ENCODE data around the gene TMEM145. TPM values are rescaled to one million over a fixed set of nuclear protein-coding genes. Genes with fewer than 3 reads are reported as not detected.
A peak's percentile ranks its signal among the peaks of the same experiment; 100 is the strongest.
"Not testable (repeated sequence)": the region's sequence is repeated elsewhere in the genome, so short reads cannot be mapped to it uniquely, and the experiment has no call there.

TMEM145 gene
- total and polyA plus RNA-seq, 4 experiments from 2014 or later, result not detected

DNA sequence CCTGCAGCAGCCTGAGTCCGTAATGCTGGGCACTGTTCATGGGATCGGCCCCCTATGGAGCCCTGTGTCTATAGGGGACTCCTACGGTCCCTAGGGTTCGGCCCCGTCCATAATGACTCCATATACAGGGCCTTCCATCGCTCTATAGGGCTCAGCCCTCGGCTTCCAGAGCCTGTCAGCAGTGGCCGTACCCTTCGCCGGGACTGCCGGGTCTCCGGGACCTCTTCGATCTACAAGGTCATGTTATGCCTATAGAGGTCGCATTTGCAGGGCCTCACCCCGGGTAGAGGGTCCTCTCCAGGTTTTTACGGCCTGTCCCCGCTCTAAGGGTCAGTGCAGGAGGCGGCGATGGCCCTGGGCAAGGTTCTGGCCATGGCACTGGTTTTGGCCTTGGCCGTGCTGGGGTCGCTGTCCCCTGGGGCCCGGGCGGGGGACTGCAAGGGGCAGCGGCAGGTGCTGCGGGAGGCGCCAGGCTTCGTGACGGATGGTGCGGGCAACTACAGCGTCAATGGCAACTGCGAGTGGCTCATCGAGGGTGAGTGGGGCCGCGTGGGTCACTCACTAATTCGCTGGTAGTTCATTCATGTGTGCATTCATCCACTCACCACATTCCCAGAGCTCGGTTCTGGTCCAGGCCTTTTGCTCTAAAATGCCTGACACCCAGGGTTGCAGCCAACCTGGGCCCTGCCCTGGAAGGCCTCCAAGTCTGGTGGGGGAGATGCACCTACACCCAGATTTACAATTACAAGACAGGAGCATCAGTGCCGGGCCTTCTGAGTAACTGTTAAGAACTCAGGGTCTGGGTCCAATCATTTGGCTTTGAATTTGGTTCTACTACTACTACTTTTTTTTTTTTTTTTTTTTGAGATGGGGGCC is 13.0 kb downstream of the TMEM145 start:
- Mint-ChIP-seq H3K4me3 (peak overlapping the region; percentile 89 to 95 (median 92)), H3K27ac (peak overlapping the region; percentile 85 to 90 (median 89)), H3K4me1 (peaks cover 7 to 31% (median 20%) of the 10 kb centered on the region in 4 donors), H3K36me3 (peaks cover 0 to 7% of the 10 kb centered on the region in 2 donors), H3K27me3 (peaks cover 5 to 12% of the 10 kb centered on the region in 2 donors), H3K9me3 (no peaks in the 10 kb centered on the region)
- CTCF ChIA-PET (ENCODE audit: partially characterized antibody), result no interaction called here
- H3K4me3 ChIP-seq (ENCODE audit: low read length in 2 of 2), result peak overlapping the region; percentile 66 to 90
- H3K9me3 ChIP-seq (ENCODE audit: control insufficient read depth in 1 of 2, low read length in 2 of 2), result no peaks in the 10 kb centered on the region
- peak in 2 of 5 donors; percentile 32 to 53 for DNase-seq
- H3K27me3 ChIP-seq (ENCODE audit: insufficient read depth, low read length), result no peaks in the 10 kb centered on the region
- H3K36me3 ChIP-seq (ENCODE audit: insufficient read depth, low read length), result no peaks in the 10 kb centered on the region
- POLR2A ChIA-PET (ENCODE audit: partially characterized antibody), result interaction anchor here (0.7 kb wide), 1 partner anchor 82 kb away, joined by 3 read pairs; no protein-coding TSS in a partner anchor
- intact Hi-C loops (cut with micrococcal nuclease), result loop anchor here (1.0 to 2.0 kb wide), 11 partner anchors 24 to 250 kb away; partner anchors contain the start of genes ERF, GSK3A, PAFAH1B3 and POU2F2
- peaks cover 19% of the 10 kb centered on the region for H3K4me1 ChIP-seq (ENCODE audit: insufficient read depth, low read length)
- H3K27ac ChIP-seq (ENCODE audit: low read depth, low read length), result peak overlapping the region; percentile 81

DNA sequence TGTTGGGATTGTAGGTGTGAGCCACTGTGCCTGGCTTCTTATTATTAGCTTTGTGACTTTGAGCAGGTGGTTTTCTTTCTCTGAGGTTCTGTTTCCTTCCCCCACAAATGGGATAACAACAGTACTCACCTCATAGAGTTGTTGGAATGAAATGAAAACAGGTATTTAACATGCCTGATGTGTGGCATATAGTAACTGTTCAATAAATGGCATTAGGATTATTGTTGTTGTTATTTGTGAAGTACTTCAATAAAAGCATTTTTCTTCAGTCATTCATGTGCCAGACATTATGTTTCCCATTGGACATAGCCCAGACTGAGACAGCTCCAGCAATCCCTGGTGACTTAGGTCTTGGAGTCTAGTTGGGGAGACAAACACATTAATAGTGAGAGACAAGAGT is 13.9 kb downstream of the TMEM145 start:
- H3K27ac Mint-ChIP-seq, result peak overlapping the region in 1 of 7 donors; percentile 38
- POLR2A ChIA-PET (ENCODE audit: partially characterized antibody), result interaction anchor here (0.7 kb wide), 1 partner anchor 83 kb away, joined by 3 read pairs; no protein-coding TSS in a partner anchor
- CTCF ChIA-PET (ENCODE audit: partially characterized antibody), result interaction anchor here (1.5 kb wide), 1 partner anchor 112 kb away, joined by 5 read pairs; no protein-coding TSS in a partner anchor

DNA sequence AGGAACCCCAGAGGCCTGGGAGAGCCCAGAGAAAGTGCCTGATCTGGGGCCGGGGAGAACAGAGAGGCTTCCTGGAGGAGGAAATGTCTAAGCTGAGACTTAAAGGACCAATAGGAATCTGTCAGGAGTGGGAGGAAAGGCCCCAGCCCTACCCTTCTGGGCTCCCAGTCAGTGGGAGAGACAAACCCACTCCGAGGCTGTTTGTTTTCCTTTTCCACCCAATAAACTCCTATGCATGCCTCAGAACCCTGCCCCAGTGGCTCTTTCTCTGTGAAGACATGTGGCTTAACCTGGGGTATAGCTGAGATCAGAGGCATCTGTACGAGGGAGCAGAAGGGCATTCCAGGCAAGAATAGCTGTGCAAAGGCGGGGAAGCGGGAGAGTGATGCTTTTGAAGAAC is 14.3 kb downstream of the TMEM145 start:
- ChIA-PET CTCF (ENCODE audit: partially characterized antibody) (interaction anchor here (1.5 kb wide), 1 partner anchor 111 kb away, joined by 5 read pairs; no protein-coding TSS in a partner anchor), POLR2A (ENCODE audit: partially characterized antibody) (no interaction called here)
- intact Hi-C loops (cut with micrococcal nuclease), result no loop called here
- no peaks in the 10 kb centered on the region for H3K27me3 ChIP-seq (ENCODE audit: insufficient read depth, low read length)
- Mint-ChIP-seq H3K4me3 (peak overlapping the region in 3 of 8 donors; percentile 26 to 92 (median 69)), H3K27ac (no peak overlapping the region), H3K27me3 (peaks cover 5 to 9% of the 10 kb centered on the region in 2 donors), H3K4me1 (peaks cover 7 to 31% (median 20%) of the 10 kb centered on the region in 4 donors), H3K36me3 (peaks cover 0 to 7% of the 10 kb centered on the region in 2 donors), H3K9me3 (no peaks in the 10 kb centered on the region)
- peaks cover 19% of the 10 kb centered on the region for H3K4me1 ChIP-seq (ENCODE audit: insufficient read depth, low read length)
- no peaks in the 10 kb centered on the region for H3K9me3 ChIP-seq (ENCODE audit: control insufficient read depth in 1 of 2, low read length in 2 of 2)
- H3K27ac ChIP-seq (ENCODE audit: low read depth, low read length), result no peak overlapping the region
- no peaks in the 10 kb centered on the region for H3K36me3 ChIP-seq (ENCODE audit: insufficient read depth, low read length)
- DNase-seq, result no peak
- H3K4me3 ChIP-seq (ENCODE audit: low read length in 2 of 2), result no peak overlapping the region

More for the DNA sequence above, 13.9 kb downstream of the TMEM145 start:
- Histone ChIP-seq H3K4me3 (ENCODE audit: low read length in 2 of 2) (no peak overlapping the region), H3K9me3 (ENCODE audit: control insufficient read depth in 1 of 2, low read length in 2 of 2) (no peaks in the 10 kb centered on the region), H3K4me1 (ENCODE audit: insufficient read depth, low read length) (peaks cover 19% of the 10 kb centered on the region), H3K36me3 (ENCODE audit: insufficient read depth, low read length) (no peaks in the 10 kb centered on the region), H3K27me3 (ENCODE audit: insufficient read depth, low read length) (no peaks in the 10 kb centered on the region), H3K27ac (ENCODE audit: low read depth, low read length) (no peak overlapping the region)
- Mint-ChIP-seq H3K4me1 (peaks cover 7 to 31% (median 20%) of the 10 kb centered on the region in 4 donors), H3K4me3 (peak overlapping the region; percentile 51 to 94 (median 79)), H3K36me3 (peaks cover 0 to 7% of the 10 kb centered on the region in 2 donors), H3K9me3 (no peaks in the 10 kb centered on the region), H3K27me3 (peaks cover 5 to 12% of the 10 kb centered on the region in 2 donors)
- intact Hi-C loops (cut with micrococcal nuclease), result no loop called here
- DNase-seq, result no peak

- CTCF ChIA-PET (ENCODE audit: partially characterized antibody), result interaction anchor here (1.5 kb wide), 1 partner anchor 111 kb away, joined by 5 read pairs; no protein-coding TSS in a partner anchor
- Histone ChIP-seq H3K36me3 (ENCODE audit: insufficient read depth, low read length) (no peaks in the 10 kb centered on the region), H3K27ac (ENCODE audit: low read depth, low read length) (no peak overlapping the region), H3K4me3 (ENCODE audit: low read length in 2 of 2) (no peak overlapping the region), H3K9me3 (ENCODE audit: control insufficient read depth in 1 of 2, low read length in 2 of 2) (no peaks in the 10 kb centered on the region), H3K4me1 (ENCODE audit: insufficient read depth, low read length) (peaks cover 19% of the 10 kb centered on the region), H3K27me3 (ENCODE audit: insufficient read depth, low read length) (no peaks in the 10 kb centered on the region)
- peaks cover 7 to 30% (median 20%) of the 10 kb centered on the region in 4 donors for H3K4me1 Mint-ChIP-seq
- POLR2A ChIA-PET (ENCODE audit: partially characterized antibody), result no interaction called here
- intact Hi-C loops (cut with micrococcal nuclease), result no loop called here
- peaks cover 0 to 7% of the 10 kb centered on the region in 2 donors for H3K36me3 Mint-ChIP-seq
- H3K4me3 Mint-ChIP-seq, result peak overlapping the region in 1 of 8 donors; percentile 17
- no peaks in the 10 kb centered on the region for H3K9me3 Mint-ChIP-seq
- H3K27me3 Mint-ChIP-seq, result peaks cover 5 to 8% of the 10 kb centered on the region in 2 donors
- peak overlapping the region in 1 of 7 donors; percentile 55 for H3K27ac Mint-ChIP-seq
- DNase-seq, result no peak
Measured at GRCh38 chr19:42328106-42328505, 15.0 kb downstream of the TMEM145 start.

- H3K36me3 Mint-ChIP-seq, result peaks cover 0 to 7% of the 10 kb centered on the region in 2 donors
- H3K4me1 Mint-ChIP-seq, result peaks cover 7 to 28% (median 18%) of the 10 kb centered on the region in 4 donors
- peaks cover 5 to 6% of the 10 kb centered on the region in 2 donors for H3K27me3 Mint-ChIP-seq
- no peaks in the 10 kb centered on the region for H3K27me3 ChIP-seq (ENCODE audit: insufficient read depth, low read length)
- no peak overlapping the region for H3K4me3 Mint-ChIP-seq
- intact Hi-C loops (cut with micrococcal nuclease), result no loop called here
- peaks cover 19% of the 10 kb centered on the region for H3K4me1 ChIP-seq (ENCODE audit: insufficient read depth, low read length)
- H3K9me3 Mint-ChIP-seq, result no peaks in the 10 kb centered on the region
- peak overlapping the region in 1 of 7 donors; percentile 24 for H3K27ac Mint-ChIP-seq
- no peak for DNase-seq
- ChIA-PET CTCF (ENCODE audit: partially characterized antibody) (no interaction called here), POLR2A (ENCODE audit: partially characterized antibody) (no interaction called here)
- H3K27ac ChIP-seq (ENCODE audit: low read depth, low read length), result no peak overlapping the region
- H3K9me3 ChIP-seq (ENCODE audit: control insufficient read depth in 1 of 2, low read length in 2 of 2), result no peaks in the 10 kb centered on the region
- no peaks in the 10 kb centered on the region for H3K36me3 ChIP-seq (ENCODE audit: insufficient read depth, low read length)
- no peak overlapping the region for H3K4me3 ChIP-seq (ENCODE audit: low read length in 2 of 2)
Measured at GRCh38 chr19:42328854-42329253, 15.7 kb downstream of the TMEM145 start.

DNA sequence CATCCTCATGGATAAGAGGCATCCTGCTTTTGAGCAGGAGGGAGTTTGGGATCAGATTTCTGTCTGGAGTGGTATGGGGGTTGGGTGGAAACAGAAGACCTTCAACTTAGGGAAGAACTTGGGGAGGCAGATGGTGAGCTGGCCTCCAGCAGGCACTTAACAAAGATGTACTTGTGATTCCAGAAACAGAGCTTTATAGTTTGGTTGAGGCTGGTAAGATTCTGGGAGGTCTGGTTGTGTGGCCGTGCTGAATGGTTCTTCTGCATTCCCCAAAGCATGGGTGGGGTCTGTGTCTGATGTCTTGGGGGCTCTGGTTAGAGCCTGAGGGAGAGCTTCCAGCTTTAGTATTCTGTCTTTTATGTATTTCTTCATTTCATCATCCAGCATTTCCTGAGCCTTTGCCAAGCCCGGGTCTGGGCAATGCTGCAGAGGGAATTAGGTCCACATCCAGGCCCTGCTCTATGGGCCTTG is 17.2 kb downstream of the TMEM145 start:
- H3K27me3 Mint-ChIP-seq, result peaks cover 0 to under 1% of the 10 kb centered on the region in 2 donors
- no peaks in the 10 kb centered on the region for H3K36me3 ChIP-seq (ENCODE audit: insufficient read depth, low read length)
- H3K36me3 Mint-ChIP-seq, result peaks cover 0 to 5% of the 10 kb centered on the region in 2 donors
- no peak overlapping the region for H3K27ac ChIP-seq (ENCODE audit: low read depth, low read length)
- ChIA-PET CTCF (ENCODE audit: partially characterized antibody) (interaction anchor here (1.3 to 2.2 kb wide), 3 partner anchors 34 to 153 kb away, joined by 3 to 7 read pairs (median 3); no protein-coding TSS in a partner anchor), POLR2A (ENCODE audit: partially characterized antibody) (interaction anchor here (0.7 kb wide), 1 partner anchor 16 kb away, joined by 3 read pairs; no protein-coding TSS in a partner anchor)
- peak overlapping the region in 2 of 7 donors; percentile 20 to 46 for H3K27ac Mint-ChIP-seq
- intact Hi-C loops (cut with micrococcal nuclease), result no loop called here
- DNase-seq, result no peak
- H3K4me1 Mint-ChIP-seq, result peaks cover 2 to 21% (median 12%) of the 10 kb centered on the region in 4 donors
- H3K9me3 Mint-ChIP-seq, result no peaks in the 10 kb centered on the region
- no peaks in the 10 kb centered on the region for H3K9me3 ChIP-seq (ENCODE audit: control insufficient read depth in 1 of 2, low read length in 2 of 2)
- no peaks in the 10 kb centered on the region for H3K27me3 ChIP-seq (ENCODE audit: insufficient read depth, low read length)
- H3K4me3 Mint-ChIP-seq, result no peak overlapping the region
- peaks cover 12% of the 10 kb centered on the region for H3K4me1 ChIP-seq (ENCODE audit: insufficient read depth, low read length)
- no peak overlapping the region for H3K4me3 ChIP-seq (ENCODE audit: low read length in 2 of 2)

DNA sequence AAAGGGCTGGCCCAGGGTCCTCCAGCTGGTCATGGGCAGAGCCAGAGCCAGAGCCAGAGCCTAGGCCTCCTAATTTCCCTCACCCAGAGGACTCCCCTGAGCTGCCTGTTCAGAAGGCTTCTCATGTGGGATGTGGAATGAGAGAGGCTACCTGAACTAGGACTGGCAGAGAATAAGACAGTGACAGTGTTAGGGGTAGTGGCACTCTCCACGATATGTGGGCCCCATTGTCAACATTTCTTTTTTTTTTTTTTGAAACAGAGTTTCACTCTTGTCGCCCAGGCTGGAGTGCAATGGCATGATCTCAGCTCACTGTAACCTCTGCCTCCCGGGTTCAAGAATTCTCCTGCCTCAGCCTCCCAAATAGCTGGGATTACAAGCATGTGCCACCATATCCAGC is 18.2 kb downstream of the TMEM145 start:
- H3K27me3 ChIP-seq (ENCODE audit: insufficient read depth, low read length); POLR2A ChIA-PET (ENCODE audit: partially characterized antibody); H3K27ac ChIP-seq (ENCODE audit: low read depth, low read length); intact Hi-C loops (cut with micrococcal nuclease); H3K4me1 ChIP-seq (ENCODE audit: insufficient read depth, low read length); H3K36me3 Mint-ChIP-seq; H3K4me3 ChIP-seq (ENCODE audit: low read length in 2 of 2); H3K36me3 ChIP-seq (ENCODE audit: insufficient read depth, low read length); H3K9me3 ChIP-seq (ENCODE audit: control insufficient read depth in 1 of 2, low read length in 2 of 2); H3K27me3 Mint-ChIP-seq; H3K9me3 Mint-ChIP-seq; DNase-seq; H3K4me3 Mint-ChIP-seq: not testable (repeated sequence)
- H3K27ac Mint-ChIP-seq, result peak overlapping the region in 1 of 7 donors; percentile 17
- peaks cover 2 to 13% (median 8%) of the 10 kb centered on the region in 4 donors for H3K4me1 Mint-ChIP-seq
- CTCF ChIA-PET (ENCODE audit: partially characterized antibody), result interaction anchor here (1.3 to 2.2 kb wide), 3 partner anchors 35 to 155 kb away, joined by 3 to 7 read pairs (median 3); no protein-coding TSS in a partner anchor
